ENCODE data around the gene NTSR1. TPM values are rescaled to one million over a fixed set of nuclear protein-coding genes. Genes with fewer than 3 reads are reported as not detected.

The NTSR1 gene
- total and polyA plus RNA-seq, 2 of the 8 experiments (the other 6 are each of a cell fraction or from before 2014, with no cell fraction given) = 0.53 to 0.89 TPM

- H3K23ac ChIP-seq (ENCODE audit: insufficient read length) = no peak overlapping the region
- H3K9me3 ChIP-seq (ENCODE audit: insufficient read depth in 2 of 2, low read depth in 1 of 2, low read length in 1 of 2) = no peaks in the 10 kb centered on the region
- FAIRE-seq (no peak), DNase-seq (ENCODE audit: low read depth in 1 of 2, low spot score in 2 of 2) (no peak)
- 89% methylated on average over 9 of the region's 9 CpGs; no CpG with 5 or more reads in 1 of the 2 experiments for WGBS, 2 experiments (ENCODE audit: extremely low coverage in 1 of 2, insufficient coverage in 1 of 2, insufficient read length in 1 of 2, insufficient replicate concordance in 2 of 2, low coverage in 1 of 2, low lambda C conversion rate in 2 of 2, missing lambda C conversion rate in 1 of 2)
- no peaks in the 10 kb centered on the region for H4K20me1 ChIP-seq (replicated peaks in 1 of 2; ENCODE audit: control insufficient read depth in 1 of 2, insufficient read depth in 2 of 2, low read length in 2 of 2)
- TF ChIP-seq CBX8 (IDR thresholded peaks at IDR 0.05; ENCODE audit: borderline replicate concordance, low read depth, low read length) = no peak
- TF ChIP-seq POLR2A (IDR thresholded peaks at IDR 0.05; ENCODE audit: control extremely low read depth in 1 of 2, low read depth in 2 of 2, low read length in 2 of 2) = no peak
- TF ChIP-seq POLR2AphosphoS5 (IDR thresholded peaks at IDR 0.05; ENCODE audit: low read depth, low read length) = no peak
- no peak for TF ChIP-seq BACH1 (IDR thresholded peaks at IDR 0.05; ENCODE audit: low read length)
- H3K4me2 ChIP-seq (ENCODE audit: insufficient read depth in 1 of 2, low read depth in 2 of 2, low read length in 2 of 2) = no peak overlapping the region
- CTCF ChIA-PET (ENCODE audit: partially characterized antibody) = interaction anchor here (0.9 kb wide), 1 partner anchor 150 kb away, joined by 3 read pairs; no protein-coding TSS in a partner anchor
- H4K5ac ChIP-seq (ENCODE audit: insufficient read length, low read depth, low read length) = no peak overlapping the region
- no peak overlapping the region for H3K4ac ChIP-seq (replicated peaks; ENCODE audit: insufficient read length, low read depth, low read length)
- H3K79me1 ChIP-seq (ENCODE audit: low read depth, low read length) = no peaks in the 10 kb centered on the region; the same call in 1 of the 2 replicates
- H3K4me1 ChIP-seq (replicated peaks in 1 of 4; ENCODE audit: control insufficient read depth in 3 of 4, insufficient read depth in 4 of 4, low read length in 3 of 4) = peaks cover 0 to 16% (median 3%) of the 10 kb centered on the region in 4 experiments; a peak in 3 of 7 replicates
- H2BK12ac ChIP-seq (ENCODE audit: low read depth, low read length) = no peak overlapping the region
- H2BK15ac ChIP-seq (ENCODE audit: low read length) = no peak overlapping the region
- H3K36me3 ChIP-seq (ENCODE audit: control insufficient read depth in 2 of 4, insufficient read depth in 4 of 4, low read length in 3 of 4) = no peaks in the 10 kb centered on the region
- no peak overlapping the region for H2BK5ac ChIP-seq (ENCODE audit: low read depth, low read length)
- no peak overlapping the region for H2BK120ac ChIP-seq (replicated peaks; ENCODE audit: low read depth, low read length)
- no peak overlapping the region for H4K8ac ChIP-seq (ENCODE audit: extremely low read depth, insufficient read depth, low read length)
- no peak overlapping the region for H2AFZ ChIP-seq (ENCODE audit: low read length)
- H2BK20ac ChIP-seq (ENCODE audit: low read length) = peak overlapping the region; percentile 61; the same call in 1 of the 2 replicates
- POLR2A ChIA-PET (ENCODE audit: partially characterized antibody) = no interaction called here
- no peak overlapping the region for H3K4me3 ChIP-seq (ENCODE audit: extremely low read depth in 1 of 4, insufficient read depth in 2 of 4, low read depth in 3 of 4, low read length in 4 of 4)
- no peaks in the 10 kb centered on the region for H3K23me2 ChIP-seq (ENCODE audit: low read depth, low read length)
- no peak overlapping the region for H3K9ac ChIP-seq (replicated peaks in 1 of 4; ENCODE audit: extremely low read depth in 1 of 4, low read depth in 3 of 4, low read length in 3 of 4)
- 0 out of 2 replicates have a peak overlapping the region, but pooled peaks have one; percentile 39 for H2AK5ac ChIP-seq (ENCODE audit: low read depth, low read length)
- no peaks in the 10 kb centered on the region for H3K79me2 ChIP-seq (ENCODE audit: control insufficient read depth in 1 of 2, insufficient read depth in 2 of 2, low read length in 2 of 2)
- no peak overlapping the region for H3K27ac ChIP-seq (ENCODE audit: low read depth, low read length)
- H4K91ac ChIP-seq (replicated peaks; ENCODE audit: insufficient read length, low read length) = no peak overlapping the region
- no peaks in the 10 kb centered on the region for H3K27me3 ChIP-seq (replicated peaks in 1 of 4; ENCODE audit: control insufficient read depth in 3 of 4, extremely low read depth in 1 of 4, insufficient read depth in 3 of 4, low read length in 3 of 4)
- no peak overlapping the region for H3K18ac ChIP-seq (ENCODE audit: extremely low read depth, low read length)
- H3K14ac ChIP-seq (ENCODE audit: insufficient read length) = no peak overlapping the region
- no peak overlapping the region for H3K56ac ChIP-seq (replicated peaks; ENCODE audit: insufficient read length, low read depth, low read length)
These were observed 66.6 kb downstream of the NTSR1 start for GRCh38 chr20:62775206-62775605.
